Karpas-422 (cell line): Measurements from ENCODE around the gene AGL. TPM values are rescaled to one million over a fixed set of nuclear protein-coding genes. Genes with fewer than 3 reads are reported as not detected.
"Not testable (repeated sequence)": the region's sequence is repeated elsewhere in the genome, so short reads cannot be mapped to it uniquely, and the experiment has no call there.

Experiments
- DNase-seq: peaks from one replicate; pipeline ENCODE4 v3.0.0-alpha.2; 2015
- H2AFZ ChIP-seq: fragments of 200-600 bp; sonication (generic); 2 replicates; pipeline ENCODE4 v1.6.1; 2014; ENCODE audit warnings: antibody characterized with exemption, low read length, mixed read lengths
- H3K27ac ChIP-seq: fragments of 200-600 bp; sonication (generic); 2 replicates; pipeline ENCODE4 v1.5.1; 2014; ENCODE audit warnings: mild to moderate bottlenecking, low read length, moderate library complexity
- H3K27me3 ChIP-seq: fragments of 200-600 bp; sonication (generic); 2 replicates; pipeline ENCODE4 v1.6.1; 2014; ENCODE audit warnings: low read length, mixed read lengths
- H3K36me3 ChIP-seq: fragments of 200-600 bp; sonication (generic); 2 replicates; pipeline ENCODE4 v1.6.1; 2014; ENCODE audit warnings: low read length, mixed read lengths; ENCODE audit not compliant: insufficient read depth
- H3K4me1 ChIP-seq: fragments of 200-600 bp; sonication (generic); 2 replicates; pipeline ENCODE4 v1.6.1; 2014; ENCODE audit warnings: mild to moderate bottlenecking, low read length, mixed read lengths
- H3K4me2 ChIP-seq: fragments of 200-600 bp; sonication (generic); 2 replicates; pipeline ENCODE4 v1.6.1; 2014; ENCODE audit warnings: low read length, low read depth, mild to moderate bottlenecking; ENCODE audit not compliant: poor library complexity, severe bottlenecking
- H3K4me3 ChIP-seq: fragments of 200-600 bp; sonication (generic); 2 replicates; pipeline ENCODE4 v1.5.1; 2014; ENCODE audit warnings: mild to moderate bottlenecking, antibody characterized with exemption, low read length, mixed read lengths
- H3K79me2 ChIP-seq: fragments of 200-600 bp; sonication (generic); 2 replicates; pipeline ENCODE4 v1.6.1; 2014; ENCODE audit warnings: mild to moderate bottlenecking, low read length, mixed read lengths
- H3K9ac ChIP-seq: fragments of 200-600 bp; sonication (generic); 2 replicates; pipeline ENCODE4 v1.6.0; 2014; ENCODE audit warnings: low read length
- H3K9me2 ChIP-seq: fragments of 200-600 bp; sonication (generic), shearing (Covaris generic); replicated peaks from 2 replicates; pipeline ENCODE4 v1.6.0; 2014; ENCODE audit warnings: mild to moderate bottlenecking, low read length, moderate library complexity; ENCODE audit not compliant: insufficient read depth
- H3K9me3 ChIP-seq: fragments of 300-700, 200-600 bp; sonication (generic); 2 replicates; pipeline ENCODE4 v1.6.1; 2014; ENCODE audit warnings: low read length, mixed read lengths
- H4K20me1 ChIP-seq: fragments of 200-600 bp; sonication (generic); 2 replicates; pipeline ENCODE4 v1.6.1; 2014; ENCODE audit warnings: mild to moderate bottlenecking, antibody characterized with exemption, low read length, low read depth; ENCODE audit not compliant: insufficient read depth
- total RNA-seq: library from RNA; depleted of rRNA; stranded (reverse); fragments of >200 nt; shearing (Covaris generic); gene quantifications from 2 replicates; pipeline ENCODE4 v1.2.3, GENCODE V29; 2014; ENCODE audit warnings: low replicate concordance

AGL gene
- total RNA-seq, 1 experiment from 2014 or later = 49.5 TPM

DNA sequence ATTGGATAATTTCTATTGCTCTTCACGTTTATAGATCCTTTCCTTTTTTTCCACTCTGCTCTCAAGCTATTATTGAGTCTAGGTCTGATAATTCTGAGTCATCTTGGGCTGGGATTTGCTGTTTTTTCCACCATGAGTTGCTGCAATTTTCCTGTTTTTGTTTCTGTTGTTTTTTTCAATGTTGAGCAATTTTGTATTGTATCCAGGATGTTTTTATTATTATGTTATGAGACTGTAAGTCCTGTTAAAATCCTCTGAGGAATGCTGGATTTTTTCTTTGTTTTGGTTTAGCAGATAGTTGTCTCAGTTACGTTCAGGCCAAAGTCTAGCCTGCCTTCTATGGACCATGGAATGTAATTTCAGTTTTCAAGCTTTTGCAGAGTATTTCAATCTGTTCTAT lies 106.6 kb downstream of the AGL start:
- no peak overlapping the region for H3K4me2 ChIP-seq
- no peaks in the 10 kb centered on the region for H3K4me1 ChIP-seq

DNA sequence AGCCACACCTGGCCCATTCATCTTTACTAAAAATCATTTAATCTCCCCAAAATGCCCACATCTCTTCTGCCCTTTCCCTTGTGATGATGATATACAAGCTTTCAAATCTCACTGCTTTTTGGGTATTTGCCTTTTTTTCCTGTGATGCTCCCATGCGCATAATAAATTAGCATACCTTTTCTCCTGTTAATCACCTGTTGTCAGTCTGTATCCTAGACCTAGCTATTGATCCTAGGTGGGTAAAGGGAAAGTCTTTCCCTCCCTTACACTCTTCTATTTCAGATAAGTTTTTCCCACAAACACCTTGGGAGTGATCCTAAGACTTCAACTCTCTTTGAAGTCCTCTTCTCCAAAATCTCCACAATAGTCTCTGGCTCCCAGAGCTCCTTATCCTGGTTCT lies 107.7 kb downstream of the AGL start:
- Histone ChIP-seq H3K4me3 (no peak overlapping the region), H3K9ac (no peak overlapping the region), H3K27me3 (no peaks in the 10 kb centered on the region)

More for the DNA sequence above, 106.6 kb downstream of the AGL start:
- Histone ChIP-seq H3K27ac (no peak overlapping the region), H3K9ac (no peak overlapping the region), H3K79me2 (no peaks in the 10 kb centered on the region), H2AFZ (no peak overlapping the region), H3K27me3 (no peaks in the 10 kb centered on the region), H3K36me3 (no peaks in the 10 kb centered on the region), H4K20me1 (no peaks in the 10 kb centered on the region), H3K4me3 (no peak overlapping the region), H3K9me2 (no peaks in the 10 kb centered on the region), H3K9me3 (no peaks in the 10 kb centered on the region)
- no peak for DNase-seq

DNA sequence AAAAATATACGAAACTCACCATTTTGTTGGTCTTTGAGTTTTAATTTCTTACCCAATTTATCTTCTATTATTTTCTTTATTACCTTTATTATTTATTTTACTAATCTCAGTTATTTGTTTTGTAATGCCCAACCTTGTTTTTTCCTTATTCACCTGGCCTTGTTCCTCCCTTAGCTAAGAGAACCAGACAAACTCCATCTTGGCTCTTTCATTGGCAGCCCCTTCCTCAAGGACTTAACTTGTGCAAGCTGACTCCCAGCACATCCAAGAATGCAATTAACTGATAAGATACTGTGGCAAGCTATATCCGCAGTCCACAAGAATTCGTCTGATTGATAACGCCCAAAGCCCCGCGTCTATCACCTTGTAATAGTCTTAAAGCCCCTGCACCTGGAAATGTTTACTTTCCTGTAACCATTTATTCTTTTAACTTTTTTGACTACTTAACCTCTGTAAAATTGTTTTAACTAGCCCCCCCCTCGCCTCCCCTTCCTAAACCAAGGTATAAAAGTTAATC lies 109.1 kb downstream of the AGL start:
- not testable (repeated sequence) for H3K9me3 ChIP-seq, H3K4me3 ChIP-seq, H2AFZ ChIP-seq, H4K20me1 ChIP-seq, H3K27me3 ChIP-seq, H3K9me2 ChIP-seq, H3K4me1 ChIP-seq, H3K9ac ChIP-seq, H3K27ac ChIP-seq, H3K4me2 ChIP-seq, H3K79me2 ChIP-seq, H3K36me3 ChIP-seq, DNase-seq

More for the DNA sequence above, 107.7 kb downstream of the AGL start:
- H2AFZ ChIP-seq = no peak overlapping the region
- H3K4me1 ChIP-seq = no peaks in the 10 kb centered on the region
- H3K36me3 ChIP-seq = no peaks in the 10 kb centered on the region
- H3K9me3 ChIP-seq = no peaks in the 10 kb centered on the region
- H3K27ac ChIP-seq = no peak overlapping the region
- H3K9me2 ChIP-seq = no peaks in the 10 kb centered on the region
- H4K20me1 ChIP-seq = no peaks in the 10 kb centered on the region
- no peak overlapping the region for H3K4me2 ChIP-seq
- no peaks in the 10 kb centered on the region for H3K79me2 ChIP-seq
- no peak for DNase-seq

DNA sequence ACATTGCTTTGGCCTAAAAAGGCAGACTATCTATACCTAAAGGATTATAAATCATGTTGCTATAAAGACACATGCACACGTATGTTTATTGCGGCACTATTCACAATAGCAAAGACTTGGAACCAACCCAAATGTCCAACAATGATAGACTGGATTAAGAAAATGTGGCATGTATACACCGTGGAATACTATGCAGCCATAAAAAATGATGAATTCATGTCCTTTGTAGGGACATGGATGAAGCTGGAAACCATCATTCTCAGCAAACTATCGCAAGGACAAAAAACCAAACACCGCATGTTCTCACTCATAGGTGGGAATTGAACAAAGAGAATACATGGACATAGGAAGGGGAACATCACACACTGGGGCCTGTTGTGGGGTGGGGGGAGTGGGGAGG lies 110.1 kb downstream of the AGL start:
- not testable (repeated sequence) for H3K4me3 ChIP-seq, H3K9me3 ChIP-seq, H3K4me1 ChIP-seq, H3K9me2 ChIP-seq, DNase-seq, H3K4me2 ChIP-seq, H3K27ac ChIP-seq, H3K36me3 ChIP-seq, H3K9ac ChIP-seq, H4K20me1 ChIP-seq, H2AFZ ChIP-seq, H3K79me2 ChIP-seq, H3K27me3 ChIP-seq

DNA sequence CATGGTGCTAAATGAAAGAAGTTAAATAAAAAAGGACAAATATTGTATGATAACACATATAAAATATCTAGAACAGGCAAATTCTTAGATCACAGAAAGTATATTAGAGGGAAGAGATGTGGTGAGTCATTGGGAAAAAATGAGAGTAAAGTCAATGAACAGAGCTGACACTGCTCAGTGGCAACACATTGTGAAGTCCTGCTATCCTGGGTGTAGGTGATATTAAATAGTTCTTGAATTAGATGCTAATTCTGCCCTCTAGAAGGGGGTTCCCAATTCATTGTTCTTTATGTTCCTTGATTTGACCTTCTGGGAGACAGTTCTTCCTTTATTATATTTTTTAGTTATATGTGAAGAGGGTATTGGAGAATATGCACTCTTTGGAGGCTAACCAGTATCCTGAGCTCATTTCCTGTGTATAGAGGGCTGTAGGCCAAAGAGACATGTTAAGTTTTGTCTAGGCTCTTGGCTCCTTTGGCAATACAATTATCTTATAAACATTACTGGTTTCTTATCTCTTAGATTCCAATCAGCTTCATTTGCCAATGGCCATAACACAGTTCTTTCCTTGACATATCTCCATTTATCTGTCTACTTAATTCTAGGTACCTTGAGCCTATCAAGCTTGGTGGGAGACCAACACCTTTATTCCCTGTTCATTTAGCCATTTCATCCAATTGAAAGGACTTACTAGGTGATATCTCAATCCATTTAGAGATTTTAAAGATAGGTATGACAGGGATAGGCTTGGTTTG lies 113.1 kb downstream of the AGL start:
- H3K4me2 ChIP-seq = no peak overlapping the region
- no peak overlapping the region for H2AFZ ChIP-seq

DNA sequence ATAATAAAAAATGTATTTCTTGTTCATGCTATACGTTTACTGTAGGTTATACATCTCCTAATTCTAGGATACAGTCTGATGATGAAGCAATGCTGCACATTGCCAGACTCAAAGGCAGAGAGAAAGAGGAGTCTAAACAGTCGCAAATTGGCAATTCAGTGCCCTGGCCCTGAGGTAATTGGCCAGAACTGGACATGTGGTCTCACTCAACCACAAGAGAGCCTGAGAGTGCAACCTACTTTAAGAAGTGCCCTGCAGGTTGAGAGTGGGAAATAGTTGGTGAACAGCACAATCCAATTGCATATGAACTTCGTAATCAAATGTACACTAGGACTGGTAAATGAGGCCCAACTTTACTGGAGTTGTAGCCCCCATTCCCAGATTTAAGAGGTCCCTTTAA lies 114.6 kb downstream of the AGL start:
- Histone ChIP-seq H3K4me1 (peaks cover 11% of the 10 kb centered on the region), H3K4me3 (no peak overlapping the region), H3K4me2 (no peak overlapping the region), H3K79me2 (peaks cover 4% of the 10 kb centered on the region; the same call in 1 of the 2 replicates), H3K9ac (no peak overlapping the region), H3K9me2 (no peaks in the 10 kb centered on the region), H3K36me3 (no peaks in the 10 kb centered on the region), H4K20me1 (no peaks in the 10 kb centered on the region), H3K9me3 (no peaks in the 10 kb centered on the region), H2AFZ (no peak overlapping the region), H3K27me3 (no peaks in the 10 kb centered on the region), H3K27ac (no peak overlapping the region)
- no peak for DNase-seq

More for the DNA sequence above, 113.1 kb downstream of the AGL start:
- H3K36me3 ChIP-seq = no peaks in the 10 kb centered on the region
- H3K9me3 ChIP-seq = no peaks in the 10 kb centered on the region
- no peaks in the 10 kb centered on the region for H3K4me1 ChIP-seq
- H3K79me2 ChIP-seq = no peaks in the 10 kb centered on the region
- no peak for DNase-seq
- H3K27ac ChIP-seq = no peak overlapping the region
- no peak overlapping the region for H3K9ac ChIP-seq
- no peaks in the 10 kb centered on the region for H3K9me2 ChIP-seq
- H3K27me3 ChIP-seq = no peaks in the 10 kb centered on the region
- no peak overlapping the region for H3K4me3 ChIP-seq
- H4K20me1 ChIP-seq = no peaks in the 10 kb centered on the region

DNA sequence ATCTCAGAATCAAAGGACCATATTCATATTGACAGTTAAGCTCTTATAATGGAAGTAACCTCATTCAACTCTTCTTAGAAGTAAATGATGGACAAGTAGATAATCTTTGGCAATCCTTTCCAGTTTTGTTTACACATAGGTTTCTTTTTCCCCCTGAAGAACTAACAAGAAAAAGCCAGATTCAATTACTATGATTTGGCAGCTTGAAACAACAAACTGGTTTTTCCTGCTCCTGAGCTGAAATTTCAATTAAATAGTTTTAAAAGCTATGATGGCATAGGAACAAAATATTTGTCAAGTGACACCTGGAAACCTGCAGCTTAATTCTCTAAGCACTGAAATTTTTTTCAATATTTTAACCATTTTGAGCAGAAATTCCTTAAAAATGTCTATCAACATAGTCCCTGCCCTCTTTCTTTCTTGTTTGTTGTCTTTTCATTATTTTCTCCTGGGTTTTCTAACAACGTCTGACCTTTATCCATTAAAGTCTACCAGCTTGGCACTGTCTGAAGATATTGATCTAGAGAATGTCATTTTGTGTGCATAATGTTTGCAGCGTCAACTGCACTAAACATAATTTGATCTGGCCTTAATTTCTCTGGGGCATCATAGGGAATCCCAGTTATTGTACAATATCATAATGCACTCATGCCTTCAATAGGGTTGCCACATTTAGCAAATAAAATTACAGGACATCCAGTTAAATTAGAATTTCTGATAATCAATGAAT lies 115.7 kb downstream of the AGL start:
- Histone ChIP-seq H3K27me3 (no peaks in the 10 kb centered on the region), H3K36me3 (no peaks in the 10 kb centered on the region), H3K9me3 (no peaks in the 10 kb centered on the region), H3K79me2 (peaks cover 14% of the 10 kb centered on the region), H4K20me1 (no peaks in the 10 kb centered on the region), H3K4me1 (peaks cover 14% of the 10 kb centered on the region), H3K4me2 (no peak overlapping the region), H2AFZ (no peak overlapping the region), H3K4me3 (no peak overlapping the region), H3K9me2 (no peaks in the 10 kb centered on the region), H3K27ac (no peak overlapping the region), H3K9ac (no peak overlapping the region)
- no peak for DNase-seq

DNA sequence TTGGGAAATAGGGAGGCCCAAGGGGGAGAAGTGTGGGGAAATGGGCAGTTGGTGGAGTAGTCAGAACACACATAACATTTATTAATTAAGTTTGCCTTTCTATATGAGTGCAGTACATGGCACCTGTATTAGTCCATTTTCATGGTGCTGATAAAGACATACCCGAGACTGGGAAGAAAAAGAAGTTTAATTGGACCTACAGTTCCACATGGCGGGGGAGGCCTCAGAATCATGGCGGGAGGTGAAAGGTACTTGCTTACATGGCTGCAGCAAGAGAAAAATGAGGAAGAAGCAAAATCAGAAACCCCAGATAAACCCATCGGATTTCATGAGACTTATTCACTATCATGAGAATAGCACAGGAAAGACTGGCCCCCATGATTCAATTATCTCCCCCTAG lies 118.1 kb downstream of the AGL start:
- no peak overlapping the region for H3K9ac ChIP-seq
- H3K4me3 ChIP-seq = no peak overlapping the region
- H3K9me2 ChIP-seq = no peaks in the 10 kb centered on the region
- peaks cover 6% of the 10 kb centered on the region; the same call in 1 of the 2 replicates for H3K36me3 ChIP-seq
- H3K9me3 ChIP-seq = no peaks in the 10 kb centered on the region
- peak overlapping the region; percentile 89 for H3K4me2 ChIP-seq
- H4K20me1 ChIP-seq = no peaks in the 10 kb centered on the region
- no peak for DNase-seq
- H2AFZ ChIP-seq = no peak overlapping the region
- H3K27ac ChIP-seq = no peak overlapping the region
- peaks cover 33% of the 10 kb centered on the region for H3K4me1 ChIP-seq
- no peaks in the 10 kb centered on the region for H3K27me3 ChIP-seq
- H3K79me2 ChIP-seq = peaks cover 37% of the 10 kb centered on the region
